ENCODE measurements around the gene UBE2V1. TPM values are rescaled to one million over a fixed set of nuclear protein-coding genes. Genes with fewer than 3 reads are reported as not detected.

The UBE2V1 gene
- total and polyA plus RNA-seq, 4 donors, result 54.2 to 107 (median 83.0) TPM

GRCh38 chr20:50096237-50096636 is 16.7 kb downstream of the UBE2V1 start:
- H3K27ac ChIP-seq (ENCODE audit: low read depth in 1 of 2, low read length in 2 of 2), result no peak overlapping the region
- H3K9me3 ChIP-seq (ENCODE audit: control insufficient read depth, low read length), result no peaks in the 10 kb centered on the region
- H3K4me3 ChIP-seq (ENCODE audit: low read length in 2 of 2), result no peak overlapping the region
- no peaks in the 10 kb centered on the region for H3K27me3 ChIP-seq (ENCODE audit: control insufficient read depth in 1 of 2, insufficient read depth in 2 of 2, low read length in 1 of 2)
- WGBS, 2 donors, result 79 to 87% methylated on average over 3 of the region's 3 CpGs
- DNase-seq, result no peak
- H3K4me1 ChIP-seq (ENCODE audit: control insufficient read depth in 1 of 2, insufficient read depth in 2 of 2, low read length in 2 of 2), result peaks cover 0 to 2% of the 10 kb centered on the region in 2 donors
- intact Hi-C loops (cut with DNase I), result no loop called here
- no peak for ATAC-seq (ENCODE audit: low FRiP score)
- peaks cover 0 to 5% of the 10 kb centered on the region in 2 donors for H3K36me3 ChIP-seq (ENCODE audit: control insufficient read depth in 1 of 2, insufficient read depth in 2 of 2, low read length in 1 of 2)

GRCh38 chr20:50095476-50096078 is 17.4 kb downstream of the UBE2V1 start:
- intact Hi-C loops (cut with DNase I), result no loop called here
- H3K27ac ChIP-seq (ENCODE audit: low read depth in 1 of 2, low read length in 2 of 2), result no peak overlapping the region
- peaks cover 0 to 5% of the 10 kb centered on the region in 2 donors for H3K36me3 ChIP-seq (ENCODE audit: control insufficient read depth in 1 of 2, insufficient read depth in 2 of 2, low read length in 1 of 2)
- WGBS, 2 donors, result 81 to 84% methylated on average over 4 of the region's 4 CpGs
- no peaks in the 10 kb centered on the region for H3K27me3 ChIP-seq (ENCODE audit: control insufficient read depth in 1 of 2, insufficient read depth in 2 of 2, low read length in 1 of 2)
- H3K4me1 ChIP-seq (ENCODE audit: control insufficient read depth in 1 of 2, insufficient read depth in 2 of 2, low read length in 2 of 2), result peaks cover 0 to 2% of the 10 kb centered on the region in 2 donors
- H3K9me3 ChIP-seq (ENCODE audit: control insufficient read depth, low read length), result no peaks in the 10 kb centered on the region
- DNase-seq (no peak), ATAC-seq (ENCODE audit: low FRiP score) (no peak)
- no peak overlapping the region for H3K4me3 ChIP-seq (ENCODE audit: low read length in 2 of 2)

- H3K27ac ChIP-seq (ENCODE audit: low read depth in 1 of 2, low read length in 2 of 2), result no peak overlapping the region
- intact Hi-C loops (cut with DNase I), result no loop called here
- peaks cover under 1 to 5% of the 10 kb centered on the region in 2 donors for H3K36me3 ChIP-seq (ENCODE audit: control insufficient read depth in 1 of 2, insufficient read depth in 2 of 2, low read length in 1 of 2)
- H3K9me3 ChIP-seq (ENCODE audit: control insufficient read depth, low read length), result no peaks in the 10 kb centered on the region
- DNase-seq (no peak), ATAC-seq (ENCODE audit: low FRiP score) (no peak)
- H3K4me1 ChIP-seq (ENCODE audit: control insufficient read depth in 1 of 2, insufficient read depth in 2 of 2, low read length in 2 of 2), result peaks cover 0 to 2% of the 10 kb centered on the region in 2 donors
- H3K27me3 ChIP-seq (ENCODE audit: control insufficient read depth in 1 of 2, insufficient read depth in 2 of 2, low read length in 1 of 2), result no peaks in the 10 kb centered on the region
- 88 to 91% methylated on average over 4 of the region's 4 CpGs for WGBS, 2 donors
- H3K4me3 ChIP-seq (ENCODE audit: low read length in 2 of 2), result no peak overlapping the region
Measured at GRCh38 chr20:50094522-50094921, 18.4 kb downstream of the UBE2V1 start.

- Histone ChIP-seq H3K9me3 (ENCODE audit: control insufficient read depth, low read length) (no peaks in the 10 kb centered on the region), H3K4me1 (ENCODE audit: control insufficient read depth in 1 of 2, insufficient read depth in 2 of 2, low read length in 2 of 2) (peaks cover 0 to 2% of the 10 kb centered on the region in 2 donors), H3K4me3 (ENCODE audit: low read length in 2 of 2) (no peak overlapping the region), H3K36me3 (ENCODE audit: control insufficient read depth in 1 of 2, insufficient read depth in 2 of 2, low read length in 1 of 2) (peaks cover 2 to 5% of the 10 kb centered on the region in 2 donors), H3K27ac (ENCODE audit: low read depth in 1 of 2, low read length in 2 of 2) (no peak overlapping the region), H3K27me3 (ENCODE audit: control insufficient read depth in 1 of 2, insufficient read depth in 2 of 2, low read length in 1 of 2) (no peaks in the 10 kb centered on the region)
- ATAC-seq (ENCODE audit: low FRiP score) (no peak), DNase-seq (no peak)
- 87 to 93% methylated on average over 2 of the region's 2 CpGs for WGBS, 2 donors
- intact Hi-C loops (cut with DNase I), result no loop called here
Measured at GRCh38 chr20:50093240-50093639, 19.7 kb downstream of the UBE2V1 start.

GRCh38 chr20:50092436-50092835 is 20.5 kb downstream of the UBE2V1 start:
- intact Hi-C loops (cut with DNase I), result no loop called here
- Histone ChIP-seq H3K27me3 (ENCODE audit: control insufficient read depth in 1 of 2, insufficient read depth in 2 of 2, low read length in 1 of 2) (no peaks in the 10 kb centered on the region), H3K4me3 (ENCODE audit: low read length in 2 of 2) (no peak overlapping the region), H3K27ac (ENCODE audit: low read depth in 1 of 2, low read length in 2 of 2) (no peak overlapping the region), H3K9me3 (ENCODE audit: control insufficient read depth, low read length) (no peaks in the 10 kb centered on the region), H3K36me3 (ENCODE audit: control insufficient read depth in 1 of 2, insufficient read depth in 2 of 2, low read length in 1 of 2) (peaks cover 2 to 5% of the 10 kb centered on the region in 2 donors), H3K4me1 (ENCODE audit: control insufficient read depth in 1 of 2, insufficient read depth in 2 of 2, low read length in 2 of 2) (no peaks in the 10 kb centered on the region)
- DNase-seq (no peak), ATAC-seq (ENCODE audit: low FRiP score) (no peak)
- 48 to 59% methylated on average over 4 of the region's 4 CpGs for WGBS, 2 donors

GRCh38 chr20:50089787-50090177 is 23.2 kb downstream of the UBE2V1 start:
- ATAC-seq (ENCODE audit: low FRiP score), result no peak
- Histone ChIP-seq H3K27ac (ENCODE audit: low read depth in 1 of 2, low read length in 2 of 2) (no peak overlapping the region), H3K9me3 (ENCODE audit: control insufficient read depth, low read length) (no peaks in the 10 kb centered on the region), H3K4me3 (ENCODE audit: low read length in 2 of 2) (no peak overlapping the region), H3K27me3 (ENCODE audit: control insufficient read depth in 1 of 2, insufficient read depth in 2 of 2, low read length in 1 of 2) (no peaks in the 10 kb centered on the region), H3K36me3 (ENCODE audit: control insufficient read depth in 1 of 2, insufficient read depth in 2 of 2, low read length in 1 of 2) (peaks cover 0 to 2% of the 10 kb centered on the region in 2 donors), H3K4me1 (ENCODE audit: control insufficient read depth in 1 of 2, insufficient read depth in 2 of 2, low read length in 2 of 2) (peaks cover 0 to 5% of the 10 kb centered on the region in 2 donors)
- WGBS, 2 donors, result 84 to 85% methylated on average over 2 of the region's 2 CpGs
- intact Hi-C loops (cut with DNase I), result no loop called here
- DNase-seq, result no peak

- DNase-seq (no peak), ATAC-seq (ENCODE audit: low FRiP score) (no peak)
- peaks cover 0 to 2% of the 10 kb centered on the region in 2 donors for H3K36me3 ChIP-seq (ENCODE audit: control insufficient read depth in 1 of 2, insufficient read depth in 2 of 2, low read length in 1 of 2)
- H3K9me3 ChIP-seq (ENCODE audit: control insufficient read depth, low read length), result no peaks in the 10 kb centered on the region
- no peak overlapping the region for H3K4me3 ChIP-seq (ENCODE audit: low read length in 2 of 2)
- H3K4me1 ChIP-seq (ENCODE audit: control insufficient read depth in 1 of 2, insufficient read depth in 2 of 2, low read length in 2 of 2), result peaks cover 0 to 5% of the 10 kb centered on the region in 2 donors
- H3K27me3 ChIP-seq (ENCODE audit: control insufficient read depth in 1 of 2, insufficient read depth in 2 of 2, low read length in 1 of 2), result no peaks in the 10 kb centered on the region
- no peak overlapping the region for H3K27ac ChIP-seq (ENCODE audit: low read depth in 1 of 2, low read length in 2 of 2)
- intact Hi-C loops (cut with DNase I), result no loop called here
- 77 to 83% methylated on average over 5 of the region's 5 CpGs for WGBS, 2 donors
Measured at GRCh38 chr20:50089140-50089786, 23.7 kb downstream of the UBE2V1 start.

GRCh38 chr20:50088022-50088421 is 24.9 kb downstream of the UBE2V1 start:
- Histone ChIP-seq H3K9me3 (ENCODE audit: control insufficient read depth, low read length) (no peaks in the 10 kb centered on the region), H3K4me1 (ENCODE audit: control insufficient read depth in 1 of 2, insufficient read depth in 2 of 2, low read length in 2 of 2) (peaks cover 0 to 5% of the 10 kb centered on the region in 2 donors), H3K27ac (ENCODE audit: low read depth in 1 of 2, low read length in 2 of 2) (no peak overlapping the region), H3K4me3 (ENCODE audit: low read length in 2 of 2) (no peak overlapping the region), H3K36me3 (ENCODE audit: control insufficient read depth in 1 of 2, insufficient read depth in 2 of 2, low read length in 1 of 2) (peaks cover 0 to 2% of the 10 kb centered on the region in 2 donors), H3K27me3 (ENCODE audit: control insufficient read depth in 1 of 2, insufficient read depth in 2 of 2, low read length in 1 of 2) (no peaks in the 10 kb centered on the region)
- DNase-seq, result no peak
- WGBS, 2 donors, result 47 to 56% methylated on average over 2 of the region's 2 CpGs
- intact Hi-C loops (cut with DNase I), result no loop called here
- no peak for ATAC-seq (ENCODE audit: low FRiP score)

Data from aorta (tissue), 5 donors.